NCI-H187 (cell line): ENCODE results near the gene PTPN14.
"Not testable (repeated sequence)": the region's sequence is repeated elsewhere in the genome, so short reads cannot be mapped to it uniquely, and the experiment has no call there.

Experiments
- DNase-seq, 2 experiments: peaks; one replicate each; lab custom pipeline; 2025; lab: John Stamatoyannopoulos, UW

PTPN14 gene

DNA sequence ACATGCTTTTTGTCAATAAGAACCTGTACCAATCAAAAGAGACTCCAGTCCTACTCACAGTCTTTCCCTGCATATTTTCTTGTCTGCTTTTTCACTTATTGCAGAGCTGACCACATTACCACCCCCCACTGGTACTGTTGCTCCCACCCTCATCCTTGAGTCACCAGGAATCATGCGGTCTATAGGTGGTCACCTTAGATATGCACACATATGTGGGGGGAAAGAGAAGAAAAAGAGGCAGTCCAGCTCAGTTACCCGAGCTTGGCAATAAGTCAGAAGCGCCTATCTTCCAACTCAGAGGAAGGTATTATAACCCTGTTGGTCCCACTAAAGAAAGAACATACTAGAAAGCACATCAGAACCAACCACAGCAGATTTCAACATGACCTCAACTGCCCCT lies 151.3 kb downstream of the PTPN14 start:
- DNase-seq, result no peak

DNA sequence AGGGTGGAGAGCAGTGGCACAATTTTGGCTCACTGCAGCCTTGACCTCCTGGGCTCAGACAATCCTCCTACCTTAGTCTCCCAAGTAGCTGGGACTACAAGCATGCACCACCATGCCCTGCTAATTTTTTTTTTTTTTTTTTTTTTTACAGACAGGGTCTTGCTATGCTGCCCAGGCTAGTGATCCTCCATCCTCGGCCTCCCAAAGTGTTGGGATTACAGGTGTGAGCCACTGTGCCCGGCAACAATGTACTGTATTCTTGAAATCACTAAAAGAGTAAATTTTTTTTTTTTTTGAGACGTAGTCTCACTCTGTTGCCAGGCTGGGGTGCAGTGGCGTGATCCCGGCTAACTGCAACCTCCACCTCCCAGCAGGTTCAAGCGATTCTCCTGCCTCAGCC lies 152.9 kb downstream of the PTPN14 start:
- no peak for DNase-seq

DNA sequence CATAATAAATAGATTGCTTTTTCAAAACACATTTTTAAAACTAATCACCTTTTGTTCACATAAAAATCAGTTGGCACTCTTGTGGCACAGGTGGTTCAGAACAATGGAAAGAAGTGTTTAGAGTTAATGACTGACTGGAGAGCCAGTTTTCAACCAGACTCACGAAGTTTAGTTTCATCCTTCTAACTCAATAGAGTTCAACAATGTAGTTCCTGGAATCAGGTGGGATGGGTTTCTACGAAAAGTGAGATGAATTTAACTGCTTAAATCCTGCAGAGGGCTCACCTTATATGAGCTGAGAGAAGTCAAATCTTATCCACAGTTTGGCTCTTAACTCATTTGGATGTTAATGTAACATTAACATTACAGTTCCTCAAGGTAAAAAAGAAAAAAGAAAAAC lies 153.9 kb downstream of the PTPN14 start:
- DNase-seq, result no peak

DNA sequence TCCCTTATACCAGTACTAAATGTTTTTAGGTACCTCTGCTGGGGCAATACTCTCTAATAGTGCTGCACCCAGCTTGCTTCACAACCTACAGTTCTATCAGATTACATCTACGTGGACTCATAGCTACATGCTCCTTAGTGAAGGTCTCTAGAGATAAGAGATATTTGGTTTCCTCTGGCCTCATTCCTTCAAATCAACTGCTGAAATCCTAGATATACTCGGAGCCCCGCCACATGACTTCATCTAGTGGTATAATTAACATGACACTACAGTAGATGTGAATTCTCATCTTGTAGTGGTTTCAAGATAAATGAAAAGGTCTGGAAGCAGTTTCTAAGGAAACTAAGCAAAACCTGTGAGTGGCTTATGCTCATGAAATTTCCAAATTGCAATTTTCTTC lies 155.1 kb downstream of the PTPN14 start:
- no peak for DNase-seq

DNA sequence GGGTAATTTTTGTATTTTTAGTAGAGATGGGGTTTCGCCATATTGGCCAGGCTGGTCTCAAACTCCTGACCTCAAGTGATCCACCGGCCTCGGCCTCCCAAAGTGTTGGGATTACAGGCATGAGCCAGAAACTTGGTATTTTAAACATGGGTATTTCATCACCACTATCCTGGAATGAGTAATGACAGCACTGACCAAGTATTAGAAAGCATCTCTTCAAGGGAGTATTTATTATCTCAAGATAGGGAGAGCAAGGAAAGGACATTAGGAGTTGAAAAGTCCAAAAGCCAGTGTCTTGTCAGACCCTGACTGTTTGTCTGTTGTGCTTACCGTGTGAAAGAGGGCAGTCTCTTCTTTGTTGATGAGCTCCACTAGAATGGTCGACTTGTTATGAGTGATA lies 156.8 kb downstream of the PTPN14 start:
- DNase-seq, result not testable (repeated sequence)

DNA sequence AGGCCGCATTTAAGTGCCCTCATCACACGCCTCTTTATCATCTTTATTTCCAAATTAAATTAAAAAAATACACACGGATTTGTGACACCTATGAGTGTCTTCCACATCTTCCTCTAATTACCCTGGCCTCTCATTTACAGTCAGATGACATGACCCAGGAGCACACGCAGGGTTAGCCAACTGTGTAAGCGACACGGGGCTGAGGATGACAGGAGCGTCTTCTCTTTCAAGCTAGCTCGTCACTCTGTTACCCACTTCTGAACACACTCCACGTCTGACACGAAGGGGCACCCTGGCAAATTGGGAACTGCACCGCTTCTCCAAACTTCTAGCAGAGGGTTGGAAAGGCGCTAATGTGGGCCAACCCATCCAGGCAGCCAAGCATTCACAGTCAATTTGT lies 158.3 kb downstream of the PTPN14 start:
- DNase-seq, result no peak

DNA sequence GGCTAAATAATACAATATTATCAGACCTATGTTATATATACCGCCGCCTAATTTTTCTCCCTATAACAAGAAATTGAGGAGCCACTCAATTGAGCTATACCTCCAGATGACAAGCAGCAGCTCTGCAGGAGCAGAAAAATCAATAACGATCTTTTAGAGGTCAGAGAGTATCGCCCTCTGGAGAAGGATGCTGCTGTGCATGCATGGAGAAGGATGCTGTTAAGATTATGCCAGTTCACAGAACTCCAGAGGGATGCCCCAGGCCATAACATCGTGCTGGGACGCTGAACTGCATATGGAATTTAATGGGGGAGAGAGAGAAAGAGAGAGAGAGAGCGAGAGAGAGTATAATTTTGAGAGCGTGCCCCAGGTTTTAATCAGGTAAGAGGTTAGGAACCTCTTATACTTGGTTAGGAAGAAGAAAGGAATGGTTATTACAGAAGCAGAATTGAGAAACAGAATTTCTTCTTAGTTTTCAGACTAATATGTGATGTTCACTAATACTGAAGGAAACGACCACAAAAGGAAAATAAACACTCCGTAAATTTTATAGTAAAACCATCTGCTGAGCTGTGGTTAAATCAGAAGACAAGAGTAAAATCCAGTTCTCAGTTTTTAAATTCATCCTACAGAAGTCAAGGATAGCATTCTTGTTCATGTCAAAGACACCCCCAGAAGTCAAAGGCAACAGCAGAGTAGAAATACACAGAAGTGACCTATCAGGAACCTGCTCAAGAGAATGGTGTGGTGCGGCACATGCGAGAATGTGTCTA lies 159.3 kb downstream of the PTPN14 start:
- DNase-seq, result no peak

DNA sequence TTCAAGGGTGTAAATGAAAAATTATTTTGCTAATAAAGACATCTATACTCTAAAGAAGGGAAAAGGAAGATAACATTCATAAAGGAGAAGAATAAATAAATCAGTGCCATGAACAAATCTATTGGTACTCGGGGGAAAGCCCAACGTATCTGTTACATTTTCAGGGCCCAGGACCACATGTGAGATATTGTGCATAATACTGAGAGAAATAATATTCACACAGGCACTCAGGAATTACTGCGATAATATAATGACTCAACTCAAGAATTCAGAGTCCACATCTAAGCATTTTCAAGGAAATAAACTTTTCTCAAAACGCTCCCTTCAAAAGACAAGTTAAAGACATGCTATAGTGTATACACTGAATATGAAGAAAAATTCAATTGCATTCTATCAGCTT lies 161.7 kb downstream of the PTPN14 start:
- no peak for DNase-seq

DNA sequence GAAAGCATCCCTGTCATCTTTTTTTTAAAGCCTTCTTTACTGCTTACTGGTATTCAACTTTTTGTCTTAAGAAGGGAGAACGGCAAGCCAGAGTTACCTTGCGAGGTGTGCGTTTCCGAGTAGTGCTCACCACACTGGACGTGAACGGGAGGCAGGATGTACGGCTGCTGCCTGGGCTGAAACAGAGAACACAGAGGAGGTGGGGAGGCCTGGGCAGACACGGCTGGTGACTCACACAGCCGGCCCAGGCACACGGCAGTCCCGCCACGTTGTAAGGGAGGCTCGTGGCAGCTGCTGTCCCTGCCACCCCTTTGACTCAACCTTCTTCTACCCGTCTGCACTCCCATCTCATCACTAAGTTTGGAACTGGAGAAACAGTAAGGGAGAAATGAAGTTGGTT lies 164.7 kb downstream of the PTPN14 start:
- DNase-seq, result no peak

DNA sequence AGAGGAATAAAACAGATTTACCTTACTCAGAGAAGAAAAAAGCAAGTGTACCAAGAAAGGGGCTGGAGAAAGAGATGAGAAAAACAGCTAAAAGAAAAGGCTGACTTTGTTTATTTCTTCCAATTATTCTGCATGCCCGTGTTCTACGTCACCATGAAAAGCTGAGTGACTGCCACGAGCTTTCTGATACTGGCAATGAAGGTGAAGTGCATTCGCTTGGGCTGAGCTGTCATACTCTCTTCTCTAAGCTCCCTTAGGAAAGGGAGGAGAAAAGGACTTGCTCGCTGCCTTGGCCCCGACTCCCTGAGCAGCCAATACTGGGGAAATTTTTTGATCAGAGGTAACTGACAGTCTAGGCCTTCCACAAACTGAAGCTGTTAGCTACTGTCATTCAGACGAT lies 165.1 kb downstream of the PTPN14 start:
- DNase-seq, result no peak

DNA sequence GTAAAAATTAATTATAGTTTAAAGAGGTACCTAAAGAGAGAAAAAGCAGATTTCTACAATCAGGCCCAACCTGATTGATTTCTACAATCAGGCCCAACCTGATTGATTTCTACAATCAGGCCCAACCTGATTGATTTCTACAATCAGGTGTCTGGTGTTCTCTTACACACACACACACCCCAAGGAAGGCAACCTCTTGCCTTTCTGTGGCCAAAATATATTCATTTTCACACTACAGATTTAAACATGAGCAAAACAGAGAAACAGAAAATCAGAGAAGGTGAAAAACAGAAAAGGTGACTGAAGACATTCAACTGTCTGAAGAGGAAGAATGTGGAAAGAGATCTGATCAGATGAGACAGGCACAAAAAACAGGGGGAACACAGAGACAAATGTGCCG lies 166.0 kb downstream of the PTPN14 start:
- no peak for DNase-seq

DNA sequence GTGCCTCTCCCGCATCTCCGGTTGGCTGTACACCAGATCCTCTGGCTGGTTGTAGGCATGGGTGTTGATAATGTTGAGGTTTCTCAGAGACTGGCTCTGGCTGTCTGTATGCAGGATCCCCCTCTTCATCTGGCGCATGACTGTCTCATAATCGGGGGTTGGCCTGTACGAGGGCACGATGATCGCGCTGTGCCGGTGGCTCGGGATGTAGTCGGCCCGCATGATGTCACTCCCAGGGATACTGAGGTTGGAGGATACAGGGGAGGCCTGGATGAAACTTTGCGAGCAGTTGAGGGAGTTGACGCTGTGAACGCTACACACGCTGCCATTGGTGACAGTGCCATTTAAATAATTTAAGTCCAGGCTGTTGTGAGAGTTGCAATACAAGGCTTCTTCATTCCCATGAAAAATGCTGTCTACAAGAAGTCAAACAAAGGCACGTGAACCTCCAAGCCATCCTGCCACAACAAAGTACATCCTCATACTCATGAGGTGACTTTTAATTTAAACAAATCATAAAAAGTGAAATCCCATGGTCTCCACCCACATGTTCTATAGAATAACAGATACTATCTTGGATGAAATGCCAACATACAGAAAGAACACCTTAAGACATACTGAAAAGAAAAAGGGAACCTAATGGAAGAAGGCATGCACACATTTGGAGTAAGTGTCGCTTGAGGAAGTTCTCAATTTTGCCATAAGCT lies 166.9 kb downstream of the PTPN14 start:
- DNase-seq, result no peak

DNA sequence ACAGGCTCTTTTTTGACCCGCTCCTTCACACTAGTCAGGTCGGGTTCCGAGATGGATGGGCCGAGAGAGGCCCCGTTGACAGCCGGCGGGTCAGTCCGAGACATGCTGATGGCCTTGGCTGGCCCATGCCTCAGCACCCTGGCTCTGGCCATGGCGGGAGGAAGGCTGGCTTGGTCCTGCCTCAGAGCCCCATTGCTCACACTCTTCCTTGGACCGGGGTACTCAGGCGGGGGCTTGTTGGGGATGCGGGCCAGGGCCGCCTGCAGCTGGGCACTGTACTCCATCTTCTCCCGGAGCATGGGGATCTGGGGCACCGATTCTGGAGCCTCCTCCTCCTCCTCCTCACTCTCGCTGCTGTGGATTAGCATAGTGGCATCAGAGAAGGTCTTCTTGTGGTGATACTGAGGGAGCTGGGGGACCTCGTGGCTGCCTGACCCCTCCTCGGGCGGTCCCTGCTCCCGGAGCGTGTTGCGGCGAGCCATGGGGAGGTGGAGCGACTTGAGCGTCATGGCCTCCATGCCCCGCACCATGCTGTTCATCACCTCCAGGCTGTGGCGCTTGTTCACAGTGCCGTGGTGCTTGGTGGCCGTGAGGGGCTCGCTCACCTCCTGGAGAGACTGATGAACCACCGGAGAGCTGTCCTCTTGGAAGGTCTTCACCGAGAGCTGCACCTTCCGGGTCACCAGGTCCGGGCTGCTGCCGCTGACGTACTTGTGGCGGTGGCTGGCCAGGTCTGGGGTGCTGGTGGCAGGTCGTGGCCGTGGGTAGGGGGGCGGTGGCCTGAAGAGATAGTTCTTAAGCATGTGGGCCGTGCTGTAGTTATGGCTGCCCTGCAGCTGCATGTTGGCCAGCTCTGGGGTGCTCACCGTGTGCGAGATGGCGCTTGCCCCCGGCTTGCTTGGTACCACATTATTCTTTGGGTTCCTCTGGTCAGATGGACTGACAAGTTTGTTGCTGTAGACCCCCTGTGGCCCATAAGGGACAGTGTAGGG lies 167.7 kb downstream of the PTPN14 start:
- DNase-seq, result no peak

DNA sequence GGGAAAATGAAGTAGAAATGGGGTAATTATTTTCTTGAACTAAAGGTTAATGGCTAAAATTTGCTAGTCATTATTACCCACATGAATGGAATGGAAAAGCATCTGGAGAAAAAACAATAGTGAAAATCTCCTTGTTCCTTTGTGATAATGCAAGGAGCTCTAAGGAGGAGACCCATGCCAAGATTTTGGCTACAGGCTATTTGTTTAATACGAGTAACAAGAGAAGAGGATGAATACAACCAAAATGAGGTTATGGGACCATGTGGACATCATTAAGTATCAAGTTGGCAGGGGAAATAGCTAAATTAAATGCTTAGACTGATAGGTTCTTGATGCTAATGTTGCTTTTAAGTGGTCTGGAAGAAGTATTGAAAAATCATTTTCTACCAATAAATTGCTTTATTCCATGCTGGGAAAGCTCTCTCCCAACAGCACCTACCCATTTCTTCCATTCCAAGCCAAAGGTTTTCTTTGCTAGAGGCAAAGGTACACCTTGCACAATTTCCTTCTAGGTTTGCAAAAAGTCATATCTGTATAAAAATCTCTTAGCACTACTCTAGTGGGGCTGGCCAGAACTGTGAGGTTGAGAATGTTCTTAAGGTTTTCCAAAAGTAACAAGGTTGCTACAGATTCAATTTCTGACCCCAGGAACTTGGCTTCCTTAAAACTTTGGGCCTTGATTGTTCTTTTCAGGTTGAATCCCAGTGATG lies 170.3 kb downstream of the PTPN14 start:
- DNase-seq, result no peak

DNA sequence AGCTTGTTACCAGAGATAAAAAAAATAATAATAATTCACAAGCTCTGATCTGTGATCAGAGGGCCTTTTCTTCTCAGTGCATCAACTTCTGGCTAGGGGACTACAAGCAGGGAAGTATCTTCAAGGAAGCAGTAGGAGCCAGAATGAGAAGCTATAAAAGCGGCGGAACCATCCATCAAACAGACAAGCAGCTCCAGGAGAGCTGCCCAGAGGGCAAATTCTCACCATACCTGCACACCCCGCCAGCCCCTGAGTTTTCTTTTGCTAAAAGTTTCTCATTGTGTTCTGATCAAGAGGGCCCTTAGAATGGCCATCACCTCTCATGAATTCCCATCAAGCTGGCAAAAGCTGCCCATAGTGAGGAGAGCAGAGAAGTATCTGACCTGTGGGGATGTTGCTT lies 171.0 kb downstream of the PTPN14 start:
- no peak for DNase-seq

DNA sequence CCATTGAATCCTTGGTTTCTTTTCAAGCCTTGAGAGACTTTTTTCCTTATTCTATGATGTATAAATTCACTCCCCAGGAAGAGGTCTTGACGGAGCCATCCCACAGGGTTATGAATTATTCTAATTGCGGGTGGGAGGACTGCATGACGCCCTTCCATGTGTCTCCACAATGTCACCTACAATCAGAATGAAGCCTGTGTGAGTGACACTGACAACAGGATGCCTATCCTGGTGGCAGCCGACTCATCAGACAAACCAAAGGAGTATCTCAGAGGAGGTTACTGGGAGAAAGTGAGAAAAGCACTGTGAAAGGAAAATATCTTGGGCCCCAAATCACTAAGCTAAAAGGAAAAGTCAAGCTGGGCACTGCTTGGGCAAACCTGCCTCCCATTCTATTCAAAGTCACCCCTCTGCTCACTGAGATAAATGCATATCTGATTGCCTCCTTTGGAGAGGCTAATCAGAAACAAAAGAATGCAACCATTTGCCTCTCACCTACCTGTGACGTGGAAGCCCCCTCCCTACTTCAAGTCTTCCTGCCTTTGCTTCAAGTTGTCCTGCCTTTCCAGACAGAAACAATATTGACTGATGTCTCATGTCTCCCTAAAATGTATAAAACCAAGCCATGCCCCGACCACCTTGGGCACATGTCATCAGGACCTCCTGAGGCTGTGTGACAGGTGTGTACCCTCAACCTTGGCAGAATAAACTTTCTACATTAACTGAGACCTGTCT lies 172.0 kb downstream of the PTPN14 start:
- no peak for DNase-seq

DNA sequence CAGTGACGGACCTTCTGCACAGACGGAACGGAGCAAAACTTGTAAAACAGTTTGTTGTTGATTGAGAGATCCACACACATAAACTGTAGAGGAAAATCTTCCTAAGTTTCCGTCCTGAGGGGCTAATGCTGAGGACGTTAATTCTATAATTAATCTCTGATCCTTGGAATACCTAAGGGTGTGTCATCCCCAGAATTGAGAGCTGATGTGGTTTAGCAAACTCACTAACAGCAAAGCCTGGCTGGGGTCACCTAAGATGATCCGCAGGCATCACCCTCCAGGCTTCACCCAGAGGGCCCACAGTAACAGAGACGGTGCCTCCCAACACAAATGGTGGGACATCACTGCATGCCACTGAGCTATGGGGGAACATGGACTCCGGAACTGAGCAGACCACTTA lies 172.9 kb downstream of the PTPN14 start:
- DNase-seq, result no peak

DNA sequence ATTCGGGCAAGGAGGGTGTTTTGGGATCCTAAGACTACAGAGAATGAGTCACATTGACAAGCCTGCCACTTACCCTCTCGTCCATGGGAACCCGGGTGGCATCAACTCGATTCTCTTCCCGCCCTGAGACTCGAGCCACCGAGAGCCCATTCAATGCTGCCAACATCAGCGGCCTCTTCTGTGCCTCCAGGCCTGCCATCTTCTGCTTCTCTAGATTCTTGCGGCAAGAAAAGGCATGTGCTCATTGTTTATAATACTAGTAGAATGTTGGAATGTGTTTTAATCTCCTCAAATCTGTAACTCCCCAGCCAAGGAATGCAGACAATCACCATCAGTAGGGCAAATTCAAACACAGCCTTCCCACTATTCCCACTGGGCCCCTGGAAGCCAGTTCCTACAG lies 173.5 kb downstream of the PTPN14 start:
- no peak for DNase-seq

DNA sequence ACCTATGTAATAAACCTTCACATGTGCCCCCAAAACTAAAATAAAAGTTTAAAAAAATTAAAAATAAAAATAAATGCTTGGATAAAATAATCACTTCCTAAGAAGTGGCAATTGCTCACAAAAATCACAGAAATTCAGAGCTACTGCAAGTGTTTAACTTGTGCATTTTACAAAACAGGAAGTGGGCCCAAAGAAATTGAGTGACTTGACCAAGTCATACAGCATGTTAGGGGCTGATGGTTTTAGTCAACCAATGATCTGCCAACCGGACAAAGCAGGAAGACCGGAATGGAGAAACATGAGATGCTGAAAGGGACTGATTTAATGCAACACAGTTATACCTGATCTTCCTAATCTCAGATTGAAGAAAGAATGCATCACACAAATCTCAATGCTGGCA lies 173.9 kb downstream of the PTPN14 start:
- DNase-seq, result no peak

DNA sequence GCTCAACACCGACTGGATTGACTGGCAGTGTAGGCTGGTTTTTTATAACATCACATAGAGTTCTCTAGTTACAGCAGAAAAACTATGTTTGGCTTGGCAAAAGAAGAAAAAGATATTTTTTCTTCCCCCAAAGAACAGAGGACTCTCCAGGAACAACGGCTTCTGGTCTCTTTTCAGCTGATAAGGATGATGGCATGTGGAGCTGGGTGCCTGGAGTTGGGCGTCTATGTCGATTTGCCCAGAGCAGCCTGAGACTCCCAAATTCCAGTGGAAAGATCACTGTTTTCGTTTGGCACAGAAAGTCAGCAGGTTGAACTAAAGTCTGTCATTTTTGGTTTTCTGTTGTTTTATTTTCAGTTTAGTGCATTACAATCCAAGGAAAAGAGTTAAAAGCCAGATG lies 179.3 kb downstream of the PTPN14 start:
- no peak for DNase-seq

DNA sequence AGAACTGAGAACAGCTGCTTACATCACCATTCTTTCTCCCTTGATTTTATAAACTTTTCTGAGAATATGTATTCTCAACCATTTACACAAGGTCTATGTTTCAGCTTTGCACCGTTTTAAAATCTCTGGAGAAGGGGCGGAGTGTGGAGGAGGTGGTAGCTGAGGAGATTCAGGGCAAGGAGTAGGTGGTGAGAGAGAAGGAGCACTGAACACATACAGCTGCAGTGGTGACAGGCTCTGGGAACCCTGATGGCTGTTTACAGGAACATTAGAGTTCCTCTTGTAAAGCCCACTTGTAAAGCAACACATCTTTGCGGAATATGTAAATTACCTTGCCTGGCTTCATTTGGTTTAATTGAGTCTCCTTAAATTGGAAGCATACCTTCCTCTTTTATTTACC lies 180.8 kb downstream of the PTPN14 start:
- no peak for DNase-seq
